GM19240 (cell line): ENCODE results near the gene CAMK2A.
"Not testable (repeated sequence)": the region's sequence is repeated elsewhere in the genome, so short reads cannot be mapped to it uniquely, and the experiment has no call there.

Experiments
- DNase-seq: peaks from one replicate; pipeline ENCODE4 v3.0.0; 2011; ENCODE audit warnings: low spot score; ENCODE audit not compliant: insufficient read length

CAMK2A gene

GRCh38 chr5:150255659-150256409 lies 33.7 kb downstream of the CAMK2A start:
- DNase-seq: no peak

GRCh38 chr5:150254774-150255173 lies 34.8 kb downstream of the CAMK2A start:
- DNase-seq: no peak

- no peak for DNase-seq
Observed at GRCh38 chr5:150254363-150254762, 35.2 kb downstream of the CAMK2A start.

GRCh38 chr5:150253416-150254208 lies 36.0 kb downstream of the CAMK2A start:
- no peak for DNase-seq

DNA sequence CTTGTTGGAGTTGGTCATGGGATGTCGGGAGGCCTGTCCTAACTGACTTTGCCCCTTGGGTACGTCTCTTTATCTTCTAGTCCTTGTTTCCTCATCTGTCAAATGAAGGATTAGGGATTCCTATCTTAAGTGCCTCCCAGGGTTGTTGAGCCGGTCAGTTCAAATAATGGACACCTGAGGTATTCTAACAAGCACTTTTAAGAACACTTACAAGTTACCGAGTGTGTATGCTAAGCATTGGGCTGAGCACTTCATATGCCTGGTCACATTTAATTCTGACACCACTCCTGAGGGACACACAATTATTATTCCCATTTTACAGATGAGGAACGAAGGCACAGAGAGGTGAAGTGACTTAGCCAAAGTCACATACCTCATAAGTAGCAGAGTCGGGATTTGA lies 37.1 kb downstream of the CAMK2A start:
- DNase-seq: no peak

DNA sequence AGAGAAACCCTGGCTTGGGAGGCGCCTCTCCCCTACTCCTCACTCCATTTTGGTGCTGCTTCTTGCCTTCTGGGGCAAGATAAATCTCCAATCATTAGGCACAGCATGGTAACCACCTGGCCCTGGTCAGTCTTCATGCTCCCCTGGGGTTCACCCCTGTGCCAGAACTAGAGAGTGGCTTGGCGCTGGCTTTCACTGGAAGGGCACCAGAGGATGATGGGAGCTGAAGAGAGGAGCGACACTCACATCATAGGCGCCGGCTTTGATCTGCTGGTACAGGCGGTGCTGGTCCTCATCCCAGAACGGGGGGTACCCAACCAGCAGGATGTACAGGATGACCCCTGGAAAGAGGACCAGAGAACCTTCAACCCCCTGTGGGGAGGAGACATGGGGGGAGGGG lies 38.1 kb downstream of the CAMK2A start:
- DNase-seq: no peak

DNA sequence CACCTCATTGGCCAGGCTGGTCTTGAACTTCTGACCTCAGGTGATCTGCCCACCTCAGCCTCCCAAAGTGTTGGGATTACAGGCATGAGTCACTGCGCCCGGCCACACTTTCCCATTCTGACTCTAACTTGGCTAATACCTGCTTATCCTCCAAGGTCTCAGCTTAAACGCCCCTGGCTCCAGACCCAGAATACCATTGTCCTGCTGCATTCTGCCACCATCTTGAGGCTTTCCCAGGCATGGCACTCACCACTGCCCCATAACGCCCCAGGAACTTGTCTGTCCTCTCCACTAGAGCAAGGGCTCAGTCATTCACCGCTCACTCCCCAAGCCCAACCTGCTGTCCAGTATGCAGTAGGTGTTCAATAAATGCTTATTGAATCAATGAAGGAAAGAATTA lies 39.8 kb downstream of the CAMK2A start:
- no peak for DNase-seq

- DNase-seq: no peak
Observed at GRCh38 chr5:150248946-150249345, 40.6 kb downstream of the CAMK2A start.

GRCh38 chr5:150248493-150248892 lies 41.1 kb downstream of the CAMK2A start:
- DNase-seq: not testable (repeated sequence)

GRCh38 chr5:150247726-150248125 lies 41.8 kb downstream of the CAMK2A start:
- DNase-seq: no peak

DNA sequence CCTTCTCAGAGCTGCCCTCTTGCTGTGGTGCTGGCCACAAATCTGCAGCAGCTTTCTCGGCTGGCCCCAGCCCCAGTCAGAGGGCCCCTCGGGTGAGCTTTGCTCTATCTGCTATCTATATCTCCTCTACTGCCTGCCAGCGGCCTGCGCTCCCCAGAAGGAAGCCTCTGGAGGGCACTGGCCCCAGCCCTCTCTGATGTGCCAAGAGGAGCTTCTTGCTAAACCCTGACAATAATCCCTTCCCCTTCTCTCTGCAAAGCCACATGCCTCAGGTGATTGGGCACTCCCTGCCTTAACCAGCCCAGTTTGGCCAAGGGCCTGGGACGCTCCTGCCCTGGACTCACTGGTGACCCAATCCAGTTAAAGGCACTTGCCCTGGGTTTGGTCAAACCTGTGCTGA lies 42.7 kb downstream of the CAMK2A start:
- DNase-seq: no peak

DNA sequence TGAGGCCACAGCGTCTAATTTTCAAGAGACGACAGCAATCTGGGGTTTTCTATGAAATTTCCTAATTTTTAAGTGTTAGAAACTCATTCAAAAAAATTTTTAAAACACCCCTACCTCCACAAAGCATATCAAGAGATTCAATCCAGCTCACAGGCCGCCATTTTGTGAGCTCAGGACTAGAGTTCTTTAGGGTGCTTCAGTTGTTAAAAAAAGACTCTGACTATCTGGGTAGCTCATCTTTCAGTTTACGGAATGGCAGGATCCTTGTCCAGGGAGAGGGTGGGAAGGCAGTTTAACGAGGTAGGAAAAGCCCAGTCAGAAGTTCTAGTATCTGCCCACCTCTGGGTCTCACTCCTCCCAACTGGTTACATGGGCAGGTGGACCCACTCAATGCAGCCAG lies 43.1 kb downstream of the CAMK2A start:
- no peak for DNase-seq

DNA sequence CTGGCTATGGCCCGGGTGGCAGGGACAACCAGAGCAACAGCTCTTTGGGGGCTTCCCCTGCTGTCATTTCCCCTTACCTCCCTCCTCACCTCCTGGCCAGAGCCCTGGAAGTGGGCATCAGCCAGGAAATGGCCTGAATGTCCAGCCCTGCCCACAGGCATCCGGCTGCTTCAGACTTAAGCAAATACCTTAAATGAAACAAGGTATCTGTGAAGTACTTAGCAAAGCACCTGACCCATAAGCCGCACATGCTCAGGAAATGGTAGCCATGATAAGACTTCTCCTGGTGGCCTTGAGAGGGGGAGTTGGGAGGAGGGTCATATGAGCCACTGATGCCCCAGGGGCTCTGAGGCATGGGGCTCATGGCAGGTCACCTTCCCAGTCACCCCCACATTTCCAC lies 43.8 kb downstream of the CAMK2A start:
- DNase-seq: no peak

DNA sequence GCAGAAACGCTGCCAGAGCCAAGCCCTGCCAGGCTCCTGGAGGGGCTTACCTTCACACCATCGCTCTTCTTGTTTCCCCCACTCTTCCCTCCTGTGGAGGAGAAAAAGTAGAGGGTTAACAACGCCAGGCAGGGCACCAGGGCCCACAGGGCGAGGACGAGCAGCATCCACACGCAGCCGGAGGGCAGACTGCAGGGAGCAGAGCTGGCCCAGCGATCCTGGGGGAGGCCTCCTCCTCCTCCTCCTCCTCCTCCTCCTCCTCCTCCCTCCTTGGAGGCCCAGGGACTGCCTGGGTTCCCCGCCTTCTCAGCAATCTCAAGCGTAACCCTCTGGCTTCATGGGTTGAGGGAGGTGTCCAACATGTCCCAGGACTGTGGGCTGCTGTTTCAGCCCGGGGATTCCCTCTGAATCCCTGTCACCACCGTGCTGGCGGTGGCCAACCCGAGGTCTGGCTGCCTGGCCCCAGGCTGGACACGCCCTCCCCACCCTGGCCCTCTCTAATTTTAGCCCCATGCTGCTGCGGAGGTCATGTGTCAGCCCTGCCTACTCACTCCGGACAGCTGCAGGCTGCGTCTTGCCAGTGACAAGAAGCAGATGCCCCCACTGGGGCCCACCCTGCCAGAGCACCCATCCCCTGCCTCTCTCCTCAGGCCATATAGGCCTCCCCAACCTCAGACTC lies 44.3 kb downstream of the CAMK2A start:
- DNase-seq: no peak

DNA sequence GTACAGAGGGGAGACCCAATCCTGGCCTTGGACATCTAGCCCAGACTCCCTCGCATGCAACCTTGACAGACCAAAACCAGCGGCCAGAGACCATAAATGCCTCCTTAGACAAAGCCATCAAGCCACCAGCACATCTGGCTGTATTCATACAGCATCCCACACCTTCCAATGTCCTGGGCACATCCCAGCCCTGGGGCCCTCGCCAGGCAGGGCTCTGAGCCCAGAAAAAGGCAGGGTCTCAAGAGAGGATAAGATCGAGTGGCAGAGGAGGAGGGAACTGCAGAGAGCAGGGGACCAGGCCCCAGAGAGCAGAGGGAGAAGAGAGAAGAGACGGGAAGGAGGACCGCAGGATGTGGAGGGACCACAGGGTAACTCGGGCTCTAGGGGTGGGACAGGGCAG lies 45.4 kb downstream of the CAMK2A start:
- DNase-seq: no peak

DNA sequence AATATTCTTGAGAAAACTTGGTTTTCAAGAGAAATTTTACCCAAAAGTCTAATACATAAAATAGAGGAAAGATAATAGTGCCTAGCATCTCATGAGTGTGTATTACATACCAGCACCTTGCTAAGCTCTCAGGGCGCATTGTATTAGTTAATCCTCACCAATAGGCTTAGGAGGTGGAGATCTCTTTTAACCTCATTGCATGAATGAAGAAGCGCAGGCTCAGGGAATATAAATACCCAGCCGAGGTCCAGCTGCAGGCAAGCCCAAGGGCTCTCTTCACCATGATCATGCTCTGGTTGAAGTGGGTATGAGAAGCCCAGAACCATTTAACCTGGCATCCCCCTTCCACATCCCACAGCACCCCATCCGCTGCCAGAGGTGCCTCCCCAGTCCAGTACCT lies 46.0 kb downstream of the CAMK2A start:
- DNase-seq: no peak

GRCh38 chr5:150242251-150242894 lies 47.2 kb downstream of the CAMK2A start:
- DNase-seq: no peak

DNA sequence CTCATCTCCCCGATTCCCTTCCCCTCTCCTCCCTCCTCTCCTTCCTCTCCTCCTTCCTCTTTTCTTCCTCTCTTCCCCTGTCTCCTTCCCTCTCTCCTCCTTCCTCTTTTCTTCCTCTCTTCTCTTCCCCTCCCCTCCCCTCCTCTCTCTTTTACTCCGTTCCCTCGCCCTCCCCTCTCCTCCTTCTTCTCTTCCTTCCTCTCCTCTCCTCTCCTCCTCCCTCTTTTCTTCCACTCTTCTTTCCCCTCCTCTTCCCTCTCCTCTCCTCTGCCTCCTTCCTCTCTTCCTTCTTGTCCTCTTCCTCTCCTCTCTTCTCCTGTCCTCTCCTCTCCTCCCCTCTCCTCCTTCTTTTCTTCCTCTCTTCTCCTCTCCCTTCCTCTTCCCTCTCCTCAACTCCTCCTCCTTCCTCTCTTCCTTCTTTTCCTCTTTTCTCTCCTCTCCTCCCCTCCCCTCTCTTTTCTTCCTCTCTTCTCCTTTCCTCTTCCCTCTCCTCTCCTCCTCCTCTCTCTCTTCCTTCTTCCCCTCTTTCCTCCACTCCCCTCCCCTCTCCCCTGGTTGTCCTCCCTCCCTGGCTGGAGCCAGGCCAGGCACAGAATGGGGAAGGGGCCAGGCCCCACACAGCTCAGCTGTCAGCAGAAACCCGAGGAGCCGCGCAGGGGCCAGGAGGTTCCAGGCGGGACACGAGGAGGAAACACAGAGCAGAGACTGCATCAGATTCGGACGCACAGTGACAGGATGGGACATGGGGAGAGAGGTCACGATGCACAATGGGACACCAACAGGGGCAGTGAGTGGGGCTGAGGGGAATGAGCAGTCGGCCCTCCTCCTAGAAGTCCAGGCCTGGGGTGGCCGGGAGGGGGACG lies 48.0 kb downstream of the CAMK2A start:
- DNase-seq: no peak

DNA sequence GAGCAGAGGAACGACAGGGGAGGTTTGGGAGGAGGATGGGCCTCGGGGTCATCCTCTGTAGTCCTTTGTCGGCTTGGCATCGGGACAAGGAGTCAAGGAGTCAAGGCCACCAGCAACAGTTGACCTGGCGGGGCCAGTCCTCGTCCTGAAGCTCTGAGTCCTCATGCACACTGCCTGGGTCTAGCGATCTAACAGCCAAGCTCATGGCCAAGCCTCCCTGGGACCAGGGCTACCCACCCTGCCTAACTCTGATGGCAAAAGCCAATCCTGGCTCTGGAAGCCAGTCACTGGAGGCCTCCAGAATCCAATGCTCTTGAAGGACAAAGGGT lies 49.8 kb downstream of the CAMK2A start:
- no peak for DNase-seq

GRCh38 chr5:150239099-150239793 lies 50.3 kb downstream of the CAMK2A start:
- DNase-seq: no peak
